Neutrophil (primary cell): ENCODE results near the gene RTCA.

Experiments
- H3K27ac ChIP-seq: fragments of 200-600 bp; sonication (generic); 2 replicates; pipeline ENCODE4 v1.5.1; 2016; ENCODE audit warnings: mild to moderate bottlenecking, moderate library complexity
- H3K27me3 ChIP-seq: fragments of 200-600 bp; sonication (generic); 2 replicates; pipeline ENCODE4 v1.6.0; 2016; ENCODE audit warnings: mild to moderate bottlenecking
- H3K36me3 ChIP-seq: fragments of 200-600 bp; sonication (generic); 2 replicates; pipeline ENCODE4 v1.5.1; 2017
- H3K4me1 ChIP-seq, 2 experiments: fragments of 200-600 bp in 1 of 2; sonication (generic) in 1 of 2; 1 replicate in 1 of 2; 2 replicates in 1 of 2; pipeline versions ENCODE4 v1.5.1 to v1.6.1; 2013 to 2016; ENCODE audit warnings: low read depth in 1 of 2, low read length in 1 of 2, mild to moderate bottlenecking in 1 of 2, moderate library complexity in 1 of 2; ENCODE audit not compliant: control insufficient read depth in 1 of 2, insufficient read depth in 1 of 2
- H3K4me3 ChIP-seq, 2 experiments: fragments of 200-600 bp in 1 of 2; sonication (generic) in 1 of 2; 1 replicate in 1 of 2; 2 replicates in 1 of 2; pipeline ENCODE4 v1.5.1; 2013 to 2016; ENCODE audit warnings: low read depth in 1 of 2, low read length in 1 of 2, mild to moderate bottlenecking in 1 of 2, moderate library complexity in 1 of 2
- H3K9me3 ChIP-seq: fragments of 200-600 bp; sonication (generic); 2 replicates; pipeline ENCODE4 v1.5.1; 2016
- TF ChIP-seq, protein P1 (sequence below): fragments of 200-600 bp; sonication (generic); IDR thresholded peaks from 2 replicates; pipeline ENCODE4 v1.5.1; 2016; ENCODE audit warnings: antibody characterized with exemption

Gene RTCA

DNA sequence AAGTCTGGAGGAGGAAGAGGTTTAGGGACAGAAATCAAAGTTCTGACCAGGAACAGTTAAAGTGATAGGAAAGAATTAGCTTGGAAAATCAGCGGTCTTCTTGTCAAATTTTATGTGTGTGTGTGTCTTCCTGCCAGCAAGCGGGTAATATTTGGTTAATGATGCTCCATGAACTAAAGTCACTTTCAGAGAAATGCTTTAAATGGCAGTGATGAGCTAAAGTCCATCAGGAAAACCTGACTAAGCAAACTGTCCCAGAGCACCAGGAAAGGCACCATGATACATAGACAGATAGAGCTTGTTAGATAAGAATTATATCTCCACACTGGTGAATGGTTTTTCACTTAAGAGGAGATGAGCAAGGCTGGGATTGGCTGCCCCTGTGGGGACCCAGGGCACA, 76.3 kb downstream of the RTCA start:
- Histone ChIP-seq H3K4me3 (no peak overlapping the region), H3K27ac (no peak overlapping the region), H3K9me3 (no peaks in the 10 kb centered on the region), H3K4me1 (no peaks in the 10 kb centered on the region), H3K36me3 (no peaks in the 10 kb centered on the region), H3K27me3 (no peaks in the 10 kb centered on the region)
- TF ChIP-seq, protein P1, sequence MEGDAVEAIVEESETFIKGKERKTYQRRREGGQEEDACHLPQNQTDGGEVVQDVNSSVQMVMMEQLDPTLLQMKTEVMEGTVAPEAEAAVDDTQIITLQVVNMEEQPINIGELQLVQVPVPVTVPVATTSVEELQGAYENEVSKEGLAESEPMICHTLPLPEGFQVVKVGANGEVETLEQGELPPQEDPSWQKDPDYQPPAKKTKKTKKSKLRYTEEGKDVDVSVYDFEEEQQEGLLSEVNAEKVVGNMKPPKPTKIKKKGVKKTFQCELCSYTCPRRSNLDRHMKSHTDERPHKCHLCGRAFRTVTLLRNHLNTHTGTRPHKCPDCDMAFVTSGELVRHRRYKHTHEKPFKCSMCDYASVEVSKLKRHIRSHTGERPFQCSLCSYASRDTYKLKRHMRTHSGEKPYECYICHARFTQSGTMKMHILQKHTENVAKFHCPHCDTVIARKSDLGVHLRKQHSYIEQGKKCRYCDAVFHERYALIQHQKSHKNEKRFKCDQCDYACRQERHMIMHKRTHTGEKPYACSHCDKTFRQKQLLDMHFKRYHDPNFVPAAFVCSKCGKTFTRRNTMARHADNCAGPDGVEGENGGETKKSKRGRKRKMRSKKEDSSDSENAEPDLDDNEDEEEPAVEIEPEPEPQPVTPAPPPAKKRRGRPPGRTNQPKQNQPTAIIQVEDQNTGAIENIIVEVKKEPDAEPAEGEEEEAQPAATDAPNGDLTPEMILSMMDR, result no peak
